Measurements from ENCODE around the gene NEDD9. TPM values are rescaled to one million over a fixed set of nuclear protein-coding genes. Genes with fewer than 3 reads are reported as not detected.

The NEDD9 gene
- total RNA-seq, 4 donors from 2014 or later, result 19.8 to 49.4 (median 35.6) TPM

DNA sequence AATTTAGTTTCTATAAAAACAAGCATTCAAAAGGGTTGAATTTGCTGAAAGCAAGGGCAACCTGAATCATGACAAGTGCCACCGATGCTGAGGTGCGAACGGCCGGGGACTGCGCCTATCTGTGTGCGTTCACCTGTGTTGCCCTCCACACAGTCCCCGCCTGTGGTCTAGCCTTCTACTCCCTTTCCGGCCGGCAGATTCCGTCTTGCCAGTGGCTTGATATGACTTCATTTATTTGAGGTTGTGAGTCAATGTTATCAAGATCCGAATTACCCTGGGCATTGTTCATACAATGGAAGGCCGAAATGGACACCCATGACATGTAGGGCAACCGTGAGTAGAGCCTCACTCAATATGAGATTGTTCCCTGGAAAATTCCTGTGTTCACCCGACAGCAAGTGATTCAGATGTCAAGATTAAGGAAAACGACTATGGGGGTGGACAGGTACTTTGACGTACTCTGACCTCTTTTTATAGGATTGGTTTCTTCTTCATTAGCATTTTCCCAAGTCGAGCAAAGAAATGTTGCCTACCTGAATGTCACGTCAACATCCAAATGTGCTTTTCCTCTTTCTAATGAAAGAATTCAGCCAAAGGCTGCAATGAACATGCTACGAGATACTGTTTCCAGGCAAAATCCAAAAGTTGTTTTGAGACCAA is 41.1 kb upstream of the NEDD9 start:
- Histone ChIP-seq H3K27ac (no peak overlapping the region), H3K36me3 (no peaks in the 10 kb centered on the region), H3K4me3 (no peak overlapping the region), H3K4me1 (no peaks in the 10 kb centered on the region), H3K27me3 (no peaks in the 10 kb centered on the region), H3K9me3 (no peaks in the 10 kb centered on the region)
- DNase-seq (no peak), ATAC-seq (no peak)
- in situ Hi-C loops (cut with MboI; ENCODE audit: low sequenced_read_pairs in 4 of 4) (no loop called here), intact Hi-C loops (cut with DNase I; ENCODE audit: low total_unique reads) (no loop called here)
- TF ChIP-seq POLR2A (IDR thresholded peaks at IDR 0.05), result no peak
- TF ChIP-seq, protein P1, sequence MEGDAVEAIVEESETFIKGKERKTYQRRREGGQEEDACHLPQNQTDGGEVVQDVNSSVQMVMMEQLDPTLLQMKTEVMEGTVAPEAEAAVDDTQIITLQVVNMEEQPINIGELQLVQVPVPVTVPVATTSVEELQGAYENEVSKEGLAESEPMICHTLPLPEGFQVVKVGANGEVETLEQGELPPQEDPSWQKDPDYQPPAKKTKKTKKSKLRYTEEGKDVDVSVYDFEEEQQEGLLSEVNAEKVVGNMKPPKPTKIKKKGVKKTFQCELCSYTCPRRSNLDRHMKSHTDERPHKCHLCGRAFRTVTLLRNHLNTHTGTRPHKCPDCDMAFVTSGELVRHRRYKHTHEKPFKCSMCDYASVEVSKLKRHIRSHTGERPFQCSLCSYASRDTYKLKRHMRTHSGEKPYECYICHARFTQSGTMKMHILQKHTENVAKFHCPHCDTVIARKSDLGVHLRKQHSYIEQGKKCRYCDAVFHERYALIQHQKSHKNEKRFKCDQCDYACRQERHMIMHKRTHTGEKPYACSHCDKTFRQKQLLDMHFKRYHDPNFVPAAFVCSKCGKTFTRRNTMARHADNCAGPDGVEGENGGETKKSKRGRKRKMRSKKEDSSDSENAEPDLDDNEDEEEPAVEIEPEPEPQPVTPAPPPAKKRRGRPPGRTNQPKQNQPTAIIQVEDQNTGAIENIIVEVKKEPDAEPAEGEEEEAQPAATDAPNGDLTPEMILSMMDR (IDR thresholded peaks at IDR 0.05 in 4 of 5, conservative IDR thresholded peaks at IDR 0.05 in 1 of 5), result no peak

DNA sequence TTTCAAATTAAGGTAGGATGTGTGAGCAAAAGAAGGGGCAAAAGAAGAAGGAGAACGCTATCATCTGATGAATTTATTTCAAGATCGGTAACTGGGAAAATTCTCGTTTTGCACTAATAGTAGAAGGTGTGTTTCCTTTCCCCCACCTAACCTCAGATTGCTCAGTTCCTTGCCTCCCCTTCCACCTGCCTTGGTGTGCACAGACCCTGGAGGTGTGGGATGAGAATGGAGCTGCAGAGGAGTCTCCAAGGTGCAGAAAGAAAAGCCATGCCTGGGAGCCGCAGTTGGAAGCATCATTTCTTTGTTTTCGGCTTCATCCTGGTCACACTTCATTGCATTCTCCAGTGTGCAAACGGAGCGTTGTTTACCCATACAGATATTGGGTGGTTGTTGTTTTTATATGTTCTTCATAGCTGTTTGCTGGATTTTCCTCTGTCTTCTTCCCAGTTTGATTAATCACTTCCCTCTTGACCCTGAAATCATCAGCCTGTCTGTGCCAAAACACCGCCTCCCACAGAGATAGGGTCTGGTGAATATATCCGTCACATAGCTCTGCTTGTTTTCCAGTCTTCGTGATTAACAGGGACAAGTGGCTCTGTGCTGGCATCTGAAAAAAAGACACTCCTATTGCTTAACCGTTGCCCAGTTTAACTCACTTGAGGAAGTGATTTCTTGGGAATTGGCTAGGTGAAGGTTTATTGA is 40.2 kb upstream of the NEDD9 start:
- no peaks in the 10 kb centered on the region for H3K9me3 ChIP-seq
- in situ Hi-C loops (cut with MboI; ENCODE audit: low sequenced_read_pairs in 4 of 4) (no loop called here), intact Hi-C loops (cut with DNase I; ENCODE audit: low total_unique reads) (no loop called here)
- TF ChIP-seq POLR2A (IDR thresholded peaks at IDR 0.05), result no peak
- TF ChIP-seq, protein P1 (IDR thresholded peaks at IDR 0.05 in 4 of 5, conservative IDR thresholded peaks at IDR 0.05 in 1 of 5), result no peak
- no peaks in the 10 kb centered on the region for H3K4me1 ChIP-seq
- H3K4me3 ChIP-seq, result no peak overlapping the region
- H3K27me3 ChIP-seq, result no peaks in the 10 kb centered on the region
- DNase-seq, result no peak
- H3K36me3 ChIP-seq, result no peaks in the 10 kb centered on the region
- ATAC-seq, result no peak
- no peak overlapping the region for H3K27ac ChIP-seq

DNA sequence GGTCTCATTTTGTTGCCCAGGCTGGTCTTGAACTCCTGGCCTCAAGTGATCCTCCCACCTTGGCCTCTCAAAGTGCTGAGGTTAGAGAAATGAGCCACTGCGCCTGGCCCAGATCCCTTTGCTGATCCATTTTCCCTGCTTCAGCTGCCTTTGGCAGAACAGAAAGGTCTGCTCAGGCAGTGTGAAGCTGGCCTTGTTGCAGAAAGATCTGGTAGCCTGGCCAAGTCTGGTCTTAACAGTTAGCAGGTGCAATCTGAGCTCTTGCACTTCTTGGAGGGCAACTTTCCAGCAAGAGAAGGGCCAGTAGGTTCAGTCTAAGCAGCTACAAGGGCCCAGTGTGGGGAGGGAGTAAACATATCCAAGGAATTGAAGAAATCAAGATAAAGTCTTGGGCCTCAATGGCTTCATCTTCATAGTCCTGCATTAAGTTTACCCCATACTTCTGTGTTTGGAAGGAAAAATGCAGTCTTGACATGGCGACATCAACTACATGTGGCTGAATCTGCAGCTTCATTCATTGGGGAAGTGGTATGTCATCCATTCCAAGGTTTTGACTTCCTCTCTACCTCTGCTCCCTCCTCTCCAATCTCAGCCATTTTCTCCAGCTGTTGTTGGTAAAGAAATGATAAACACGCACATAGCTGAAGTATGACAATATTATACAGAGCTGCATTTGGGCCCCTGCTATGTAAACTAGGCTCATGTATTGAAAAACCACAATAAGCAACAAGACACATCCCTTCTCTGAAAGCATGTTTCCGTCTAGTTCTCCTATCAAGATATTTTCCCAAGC is 39.0 kb upstream of the NEDD9 start:
- DNase-seq (peak in 1 of 2 donors; percentile 43), ATAC-seq (peak; percentile 58 to 60)
- H3K9me3 ChIP-seq, result no peaks in the 10 kb centered on the region
- no peaks in the 10 kb centered on the region for H3K36me3 ChIP-seq
- H3K4me1 ChIP-seq, result no peaks in the 10 kb centered on the region
- H3K4me3 ChIP-seq, result no peak overlapping the region
- intact Hi-C loops (cut with DNase I; ENCODE audit: low total_unique reads) (no loop called here), in situ Hi-C loops (cut with MboI; ENCODE audit: low sequenced_read_pairs in 4 of 4) (no loop called here)
- no peak overlapping the region for H3K27ac ChIP-seq
- no peaks in the 10 kb centered on the region for H3K27me3 ChIP-seq
- TF ChIP-seq, protein P1 (IDR thresholded peaks at IDR 0.05 in 4 of 5, conservative IDR thresholded peaks at IDR 0.05 in 1 of 5), result no peak
- no peak for TF ChIP-seq POLR2A (IDR thresholded peaks at IDR 0.05)

DNA sequence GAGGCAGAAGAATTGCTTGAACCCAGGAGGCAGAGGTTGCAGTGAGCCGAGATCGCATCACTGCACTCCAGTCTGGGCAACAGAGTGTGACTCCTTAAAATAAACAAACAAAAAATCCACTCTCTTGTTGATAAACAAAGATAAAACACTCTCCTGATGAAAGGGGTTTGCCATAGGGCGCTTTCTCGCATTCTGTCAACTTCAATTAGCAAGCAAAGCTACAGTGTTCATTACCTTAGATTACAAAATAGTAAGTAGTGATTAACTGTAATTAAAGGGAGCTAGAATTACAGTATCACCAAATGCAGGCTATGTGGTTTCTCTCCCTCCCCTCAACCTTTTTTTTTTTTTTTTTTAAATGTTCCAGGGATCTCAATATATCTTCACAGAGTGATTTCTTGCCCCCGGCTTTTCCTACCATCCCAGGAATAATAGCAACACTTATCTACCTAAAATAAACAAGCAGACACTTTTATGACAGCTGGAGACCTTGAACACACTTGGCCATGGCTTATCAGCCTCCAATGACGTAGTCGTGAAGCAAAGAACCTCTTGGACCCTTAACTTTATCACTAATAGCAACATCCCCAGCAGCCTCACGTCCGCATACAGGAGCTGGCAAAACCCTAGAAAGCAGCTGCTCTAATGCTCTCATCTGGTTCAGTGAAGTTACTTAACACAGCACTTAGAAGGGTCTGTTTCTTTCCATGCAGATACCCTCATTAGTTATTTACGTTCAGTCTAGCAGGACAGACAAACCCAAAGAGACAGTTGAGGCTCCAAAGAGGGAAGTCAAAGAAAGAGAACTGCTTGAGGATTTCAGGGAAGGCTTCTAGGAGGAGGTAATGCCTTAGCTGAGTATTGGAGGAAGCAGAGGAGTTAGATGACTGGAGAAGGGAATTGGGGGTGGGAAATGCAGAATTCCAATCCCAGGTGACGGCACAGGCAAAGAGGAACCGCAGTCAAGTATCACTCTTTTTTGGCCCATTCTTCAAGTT is 37.9 kb upstream of the NEDD9 start:
- no peak for DNase-seq
- no peak overlapping the region for H3K4me3 ChIP-seq
- no peak for ATAC-seq
- no peaks in the 10 kb centered on the region for H3K9me3 ChIP-seq
- H3K4me1 ChIP-seq, result no peaks in the 10 kb centered on the region
- TF ChIP-seq, protein P1 (IDR thresholded peaks at IDR 0.05 in 4 of 5, conservative IDR thresholded peaks at IDR 0.05 in 1 of 5), result no peak
- TF ChIP-seq POLR2A (IDR thresholded peaks at IDR 0.05), result no peak
- H3K27me3 ChIP-seq, result no peaks in the 10 kb centered on the region
- in situ Hi-C loops (cut with MboI; ENCODE audit: low sequenced_read_pairs in 4 of 4) (no loop called here), intact Hi-C loops (cut with DNase I; ENCODE audit: low total_unique reads) (no loop called here)
- no peaks in the 10 kb centered on the region for H3K36me3 ChIP-seq
- H3K27ac ChIP-seq, result no peak overlapping the region

All from gastrocnemius medialis (tissue), 4 donors.